Measurements from ENCODE around the gene ANKRD24. TPM values are rescaled to one million over a fixed set of nuclear protein-coding genes. Genes with fewer than 3 reads are reported as not detected.

The ANKRD24 gene
- total and polyA plus RNA-seq, 2 experiments from 2014 or later: 6.2 to 7.4 TPM

- Histone ChIP-seq H3K4me3 (no peak overlapping the region), H3K27ac (no peak overlapping the region), H3K4me1 (ENCODE audit: low read depth) (no peaks in the 10 kb centered on the region), H3K9me3 (ENCODE audit: low read depth) (no peaks in the 10 kb centered on the region), H3K36me3 (peaks cover 12% of the 10 kb centered on the region), H3K27me3 (no peaks in the 10 kb centered on the region)
- TF ChIP-seq CTCF (IDR thresholded peaks at IDR 0.05; ENCODE audit: low read depth, low read length): no peak
- DNase-seq (ENCODE audit: low read depth in 1 of 2, low spot score in 1 of 2): no peak
These were observed 78.2 kb downstream of the ANKRD24 start for GRCh38 chr19:4260613-4261191.

GRCh38 chr19:4264812-4265211, 82.3 kb downstream of the ANKRD24 start:
- no peaks in the 10 kb centered on the region for H3K9me3 ChIP-seq (ENCODE audit: low read depth)
- TF ChIP-seq CTCF (IDR thresholded peaks at IDR 0.05; ENCODE audit: low read depth, low read length): no peak
- no peak for DNase-seq (ENCODE audit: low read depth in 1 of 2, low spot score in 1 of 2)
- no peaks in the 10 kb centered on the region for H3K27me3 ChIP-seq
- no peaks in the 10 kb centered on the region for H3K4me1 ChIP-seq (ENCODE audit: low read depth)
- no peak overlapping the region for H3K4me3 ChIP-seq
- peaks cover 3% of the 10 kb centered on the region for H3K36me3 ChIP-seq
- no peak overlapping the region for H3K27ac ChIP-seq

GRCh38 chr19:4266253-4267000, 83.9 kb downstream of the ANKRD24 start:
- H3K4me3 ChIP-seq: no peak overlapping the region
- H3K27ac ChIP-seq: no peak overlapping the region
- H3K9me3 ChIP-seq (ENCODE audit: low read depth): no peaks in the 10 kb centered on the region
- no peaks in the 10 kb centered on the region for H3K27me3 ChIP-seq
- no peaks in the 10 kb centered on the region for H3K4me1 ChIP-seq (ENCODE audit: low read depth)
- no peak for TF ChIP-seq CTCF (IDR thresholded peaks at IDR 0.05; ENCODE audit: low read depth, low read length)
- no peaks in the 10 kb centered on the region for H3K36me3 ChIP-seq
- DNase-seq (ENCODE audit: low read depth in 1 of 2, low spot score in 1 of 2): no peak

GRCh38 chr19:4267101-4267900, 84.8 kb downstream of the ANKRD24 start:
- no peak overlapping the region for H3K4me3 ChIP-seq
- H3K9me3 ChIP-seq (ENCODE audit: low read depth): no peaks in the 10 kb centered on the region
- no peaks in the 10 kb centered on the region for H3K27me3 ChIP-seq
- peak; percentile 45 to 72 for DNase-seq (ENCODE audit: low read depth in 1 of 2, low spot score in 1 of 2)
- H3K4me1 ChIP-seq (ENCODE audit: low read depth): no peaks in the 10 kb centered on the region
- H3K36me3 ChIP-seq: no peaks in the 10 kb centered on the region
- no peak overlapping the region for H3K27ac ChIP-seq
- TF ChIP-seq CTCF (IDR thresholded peaks at IDR 0.05; ENCODE audit: low read depth, low read length): peak; percentile 79

- Histone ChIP-seq H3K9me3 (ENCODE audit: low read depth) (no peaks in the 10 kb centered on the region), H3K4me1 (ENCODE audit: low read depth) (no peaks in the 10 kb centered on the region), H3K36me3 (no peaks in the 10 kb centered on the region), H3K27me3 (no peaks in the 10 kb centered on the region), H3K27ac (no peak overlapping the region), H3K4me3 (no peak overlapping the region)
- no peak for DNase-seq (ENCODE audit: low read depth in 1 of 2, low spot score in 1 of 2)
- no peak for TF ChIP-seq CTCF (IDR thresholded peaks at IDR 0.05; ENCODE audit: low read depth, low read length)
These were observed 85.7 kb downstream of the ANKRD24 start for GRCh38 chr19:4267901-4268815.

Data from cardiac muscle cell (in vitro differentiated cells and primary cell).